Stimulated activated CD8-positive, alpha-beta memory T cell treated with anti-CD3 and anti-CD28 coated beads, Interleukin-4, amount 100 ng/mL, for 1 hour (primary cell): Measurements from ENCODE around the gene GDPD5.

Experiments
- DNase-seq, 2 donors: peaks; one replicate each; pipeline ENCODE4 v3.0.0-alpha.2; 2020; ENCODE audit warnings: low read depth in 2 of 2, low spot score in 1 of 2

Gene GDPD5

DNA sequence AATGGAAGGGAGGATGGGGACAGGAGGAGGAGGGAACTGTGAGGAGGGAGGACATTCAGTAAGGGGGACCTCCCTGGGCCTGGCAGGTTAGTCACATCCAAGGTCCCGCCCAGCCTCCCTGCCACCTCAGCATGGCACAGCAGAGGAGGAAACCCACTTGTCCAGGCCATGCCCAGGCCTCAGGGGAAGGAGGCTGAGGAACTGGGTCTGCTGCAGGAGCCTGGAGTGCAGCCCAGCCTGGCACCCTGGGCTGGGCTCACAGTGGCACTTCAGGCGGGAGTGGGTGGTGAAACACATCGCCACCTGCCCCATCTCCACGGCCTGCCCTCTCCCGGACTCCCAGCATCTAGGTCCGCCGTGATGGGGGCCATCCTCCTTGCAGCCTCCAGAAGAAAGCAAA lies 75.5 kb downstream of the GDPD5 start:
- DNase-seq, result no peak

DNA sequence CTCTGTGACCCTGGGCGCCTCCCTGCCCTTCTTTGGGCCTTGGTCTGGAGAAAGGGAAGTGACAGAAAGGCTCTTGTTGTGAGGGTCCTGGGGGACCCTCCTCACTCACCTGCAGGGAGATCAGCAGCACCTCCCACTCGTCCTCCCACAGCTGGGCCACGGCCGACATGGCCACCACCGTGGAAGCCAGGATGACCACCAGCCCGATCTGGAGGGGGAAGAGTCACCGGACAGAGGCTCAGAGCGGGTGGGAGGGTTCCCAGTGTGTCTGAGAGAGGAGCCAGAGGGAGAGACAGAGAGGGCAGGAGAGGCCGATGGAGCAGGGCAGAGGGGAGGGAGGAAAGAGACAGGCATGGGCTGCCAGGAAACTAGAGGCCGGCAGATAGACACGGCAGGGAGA lies 76.0 kb downstream of the GDPD5 start:
- no peak for DNase-seq

DNA sequence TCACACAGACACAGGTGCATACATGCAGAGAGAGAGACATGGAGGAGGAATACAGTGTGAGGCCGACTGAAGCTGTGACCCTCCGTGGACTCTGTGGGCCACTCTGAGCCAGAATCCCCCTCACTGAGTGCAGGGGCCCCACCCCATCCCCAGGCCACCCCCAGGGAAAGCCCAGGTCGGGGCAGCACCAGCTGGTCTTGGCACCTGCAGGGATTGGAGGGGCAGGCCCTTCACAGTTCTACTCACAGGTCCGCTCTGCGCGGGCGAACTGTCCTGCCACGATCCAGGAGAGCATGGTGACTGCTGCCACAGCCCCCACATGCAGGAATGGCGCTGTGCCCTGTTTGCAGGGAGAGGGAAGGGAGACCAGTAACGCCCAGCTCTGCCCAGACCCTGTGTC lies 76.5 kb downstream of the GDPD5 start:
- no peak for DNase-seq

DNA sequence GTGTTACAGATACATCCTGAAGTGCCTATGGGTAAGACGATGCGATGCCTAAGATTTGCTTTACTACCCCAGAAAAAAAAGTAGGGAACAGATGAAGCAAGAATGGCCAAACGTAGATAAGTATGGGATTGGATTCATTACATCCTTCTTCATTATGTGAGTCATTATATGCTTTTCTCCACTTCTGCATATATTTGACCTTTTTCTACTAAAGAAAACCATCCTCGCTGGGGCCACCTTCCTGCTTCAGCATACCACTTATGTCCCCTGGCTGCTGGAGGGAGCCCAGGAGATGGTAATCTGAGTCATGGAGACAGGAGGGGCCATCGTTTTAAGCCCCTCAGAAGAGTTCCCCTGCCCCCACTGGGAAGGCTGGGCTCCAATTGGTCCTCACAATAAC lies 78.3 kb downstream of the GDPD5 start:
- no peak for DNase-seq

DNA sequence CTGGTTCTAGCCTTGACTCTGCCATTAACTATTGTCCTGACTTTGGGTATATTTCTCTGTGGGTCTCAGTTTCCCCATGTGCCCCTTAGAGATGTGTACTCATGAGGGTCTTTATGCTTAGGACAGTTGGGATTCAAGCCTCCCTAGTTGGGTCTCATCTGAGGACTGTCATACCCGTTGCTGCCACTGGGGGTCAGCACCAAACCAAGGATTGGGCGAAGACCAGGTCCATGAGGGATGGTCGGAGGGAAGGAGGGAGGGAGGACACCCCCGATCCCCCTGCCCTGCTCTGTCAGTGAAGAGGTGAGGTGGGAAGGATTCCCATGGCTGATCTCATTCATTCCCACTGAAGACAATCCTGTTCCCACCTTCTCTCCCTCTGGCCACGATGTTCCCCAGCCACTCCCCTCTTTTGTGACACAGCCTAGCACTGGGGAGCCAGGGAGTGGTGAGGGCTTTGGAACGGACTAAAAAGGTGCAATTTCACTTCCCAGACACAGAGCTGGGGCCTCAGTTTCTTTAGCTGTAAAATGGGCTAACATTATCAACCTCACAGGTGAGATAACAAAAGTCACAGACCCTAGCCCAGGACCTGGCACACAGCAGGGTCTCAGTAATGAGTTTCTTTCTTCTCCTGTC lies 80.3 kb downstream of the GDPD5 start:
- DNase-seq, result peak; percentile 46 to 51

DNA sequence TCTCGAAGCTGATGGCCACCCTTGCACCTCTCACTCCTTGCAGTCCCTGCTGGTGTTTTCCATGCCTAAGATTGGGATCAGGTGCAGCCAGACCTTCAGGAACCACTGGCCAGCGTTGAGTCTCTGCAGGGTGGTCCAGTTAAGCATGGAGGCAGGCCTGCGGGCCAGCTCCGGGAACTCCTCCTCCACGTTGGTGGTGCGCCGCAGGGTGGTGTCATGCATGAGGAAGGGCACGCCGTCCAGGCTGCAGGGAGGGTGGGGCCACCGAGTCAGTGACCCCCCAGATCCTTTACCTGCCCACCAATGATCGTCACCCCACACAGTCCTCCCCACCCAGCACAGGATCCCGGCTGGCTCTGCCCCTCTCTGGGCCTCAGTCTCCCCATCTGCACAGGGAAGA lies 82.7 kb downstream of the GDPD5 start:
- no peak for DNase-seq

DNA sequence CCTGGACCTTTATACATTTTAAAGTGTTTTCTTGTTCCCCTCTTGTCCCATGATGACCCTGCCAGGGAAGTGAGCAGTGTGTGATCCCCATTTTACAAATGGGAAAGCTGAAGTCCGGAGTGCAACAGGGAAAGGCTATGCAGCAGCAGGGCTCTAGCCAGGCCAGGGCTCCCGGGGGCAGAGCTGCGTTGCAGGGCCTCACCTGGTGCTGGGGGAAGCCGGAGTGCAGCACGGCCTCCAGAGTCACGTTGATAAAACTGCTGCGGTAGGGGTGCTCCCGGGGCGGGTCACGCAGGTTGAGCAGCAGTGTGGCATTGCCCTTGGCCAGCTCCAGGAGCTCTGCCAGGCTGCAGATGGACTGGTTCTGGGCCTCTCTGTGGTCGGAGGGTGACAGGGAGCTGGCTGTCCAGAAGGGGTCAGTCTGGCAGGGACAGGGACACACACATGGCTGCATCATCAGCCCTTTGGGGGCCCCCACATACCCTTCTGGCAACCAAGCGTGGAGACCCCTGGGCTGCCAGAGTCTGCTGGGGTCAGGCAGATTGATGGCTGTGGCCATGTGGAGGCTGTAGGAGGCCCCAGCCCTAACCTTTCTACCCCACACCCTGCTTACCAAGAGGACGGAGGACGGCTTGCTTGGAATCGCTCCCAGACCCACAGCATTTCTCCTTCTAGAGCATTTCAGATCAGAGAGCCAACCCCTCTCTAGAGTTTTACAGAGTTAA lies 83.4 kb downstream of the GDPD5 start:
- DNase-seq, result no peak

DNA sequence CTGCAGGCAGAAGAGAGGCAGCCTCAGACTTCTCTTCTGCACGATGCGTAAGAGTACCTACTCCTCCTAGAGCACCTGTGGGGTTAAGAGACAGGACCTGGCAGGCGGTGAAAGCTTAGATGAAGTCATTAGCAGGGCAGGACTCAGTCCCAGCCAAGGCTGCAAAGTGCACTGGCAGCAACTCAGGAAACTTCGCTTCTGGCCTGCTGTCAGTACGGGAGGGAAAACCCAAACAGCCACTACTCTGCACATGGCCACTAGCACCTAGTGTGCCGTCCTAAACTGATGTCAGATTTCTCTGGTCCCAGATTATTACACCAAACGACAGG lies 84.0 kb downstream of the GDPD5 start:
- no peak for DNase-seq

DNA sequence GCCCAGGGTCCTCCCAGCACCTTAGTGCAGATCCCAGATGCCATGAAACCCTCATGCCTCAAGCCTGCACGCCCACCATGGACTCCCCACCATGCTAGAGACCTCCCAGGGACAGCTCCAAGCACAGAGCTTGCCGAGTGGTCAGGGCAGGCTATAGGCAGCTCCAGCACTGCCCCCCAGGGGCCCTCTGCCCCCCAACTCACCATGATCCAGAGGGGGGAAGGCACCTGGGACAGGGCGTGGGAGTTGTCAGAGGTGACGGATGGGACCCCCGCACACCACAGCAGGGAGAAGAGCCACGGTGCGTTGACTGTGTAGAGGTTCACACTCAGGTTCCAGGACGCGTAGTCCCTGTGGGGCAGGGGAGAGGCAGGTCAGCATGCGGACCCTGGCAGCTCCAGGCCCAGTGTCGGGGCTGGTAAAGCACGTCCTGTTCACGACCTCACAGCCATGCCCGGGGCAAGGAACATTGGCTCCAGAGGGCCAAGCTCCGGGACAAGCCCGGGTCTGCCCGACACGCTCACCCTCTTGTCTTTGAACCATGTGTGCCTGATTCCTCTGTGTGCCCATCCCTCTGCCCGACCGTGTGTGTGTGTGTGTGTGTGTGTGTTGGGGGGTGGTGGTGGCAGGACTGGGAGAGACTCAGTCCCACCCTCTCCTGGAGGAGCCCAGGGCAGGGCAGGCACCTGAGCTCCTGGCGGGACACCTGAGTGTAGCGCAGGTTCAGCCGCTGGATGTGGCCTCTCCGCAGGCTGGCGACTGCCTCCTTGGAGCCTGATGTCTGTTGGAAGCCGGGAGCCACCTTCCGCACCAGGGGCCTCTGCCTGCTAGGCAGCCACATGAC lies 84.6 kb downstream of the GDPD5 start:
- no peak for DNase-seq

DNA sequence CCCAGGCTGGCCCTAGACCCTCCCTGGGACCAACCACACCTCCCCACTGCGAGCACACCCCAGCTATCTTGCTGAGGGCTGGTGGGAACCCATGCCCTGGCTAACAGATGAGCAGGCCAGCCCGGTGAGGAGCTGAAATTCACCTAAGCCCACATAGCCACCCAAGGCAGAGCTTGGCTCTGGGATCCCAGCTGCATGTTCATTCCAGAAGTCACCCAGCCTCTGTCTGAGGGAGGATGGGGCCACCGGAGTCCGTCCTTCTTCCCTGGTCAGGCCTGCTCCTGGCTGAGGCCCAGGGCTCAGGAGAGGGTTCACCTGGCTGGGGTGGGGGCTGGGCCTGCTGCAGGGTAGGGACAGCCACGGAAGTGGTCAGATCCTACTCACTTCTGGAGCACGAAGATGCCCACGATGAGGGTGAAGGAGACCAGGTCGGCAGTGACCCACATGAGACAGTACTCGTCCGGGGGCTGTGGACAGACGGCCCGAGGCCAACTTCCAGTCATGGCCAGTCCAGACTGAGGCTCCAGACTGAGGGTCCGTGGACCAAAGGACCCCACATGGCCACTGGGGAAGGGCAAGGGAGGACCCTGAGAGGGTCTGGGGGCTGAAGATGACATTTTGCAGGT lies 86.1 kb downstream of the GDPD5 start:
- DNase-seq, result no peak

DNA sequence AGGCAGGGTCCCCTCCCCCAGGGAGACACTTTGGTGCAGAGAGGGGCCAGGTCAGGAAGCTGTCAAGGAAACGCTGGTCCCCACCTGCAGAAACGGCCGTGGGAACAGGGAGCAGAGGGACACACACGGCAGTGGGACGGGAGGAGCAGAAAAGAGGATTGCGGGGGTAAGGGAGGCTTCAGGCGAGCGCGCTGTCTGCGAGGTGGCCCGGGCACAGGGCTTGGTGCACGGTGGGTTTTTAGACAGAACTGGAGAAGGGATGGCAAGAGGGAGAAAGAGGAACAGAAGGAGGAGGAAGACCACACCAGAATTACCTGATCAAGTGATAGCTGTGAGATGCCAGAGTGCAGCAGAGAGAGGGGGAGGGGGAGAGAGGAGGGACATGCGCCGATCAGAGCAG lies 86.7 kb downstream of the GDPD5 start:
- no peak for DNase-seq

DNA sequence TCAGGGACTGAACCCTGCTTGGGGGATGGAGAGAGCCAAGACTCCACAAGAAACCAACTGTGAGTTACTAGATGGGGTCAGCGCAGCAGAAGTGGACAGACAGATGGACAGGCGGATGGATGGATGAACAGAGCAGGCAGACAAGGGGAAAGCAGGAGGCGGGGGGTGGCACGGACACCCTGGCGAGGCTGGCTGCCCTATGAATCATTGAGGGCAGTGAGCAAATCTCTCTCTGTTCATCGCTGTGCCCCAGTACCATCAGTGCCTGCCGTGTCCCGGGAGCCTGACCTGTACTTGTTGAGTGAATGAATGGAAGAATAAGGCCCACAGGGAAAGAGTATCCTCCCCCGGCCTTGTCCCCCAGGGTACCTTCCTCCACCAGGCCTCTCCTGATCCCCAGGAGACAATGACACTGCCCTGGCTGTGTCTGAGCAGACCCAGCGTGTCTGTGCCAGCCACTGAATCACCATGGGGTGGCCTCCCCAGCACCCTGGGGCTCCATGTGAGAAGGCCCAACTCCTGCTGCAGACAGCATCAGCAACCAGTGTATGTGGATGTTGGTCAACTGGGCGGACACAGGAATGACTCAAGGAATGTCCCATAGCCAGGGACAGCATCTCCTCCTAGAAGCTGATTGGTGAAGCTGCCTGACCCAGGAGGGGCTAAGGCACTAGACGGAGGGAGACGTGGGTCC lies 87.6 kb downstream of the GDPD5 start:
- no peak for DNase-seq

DNA sequence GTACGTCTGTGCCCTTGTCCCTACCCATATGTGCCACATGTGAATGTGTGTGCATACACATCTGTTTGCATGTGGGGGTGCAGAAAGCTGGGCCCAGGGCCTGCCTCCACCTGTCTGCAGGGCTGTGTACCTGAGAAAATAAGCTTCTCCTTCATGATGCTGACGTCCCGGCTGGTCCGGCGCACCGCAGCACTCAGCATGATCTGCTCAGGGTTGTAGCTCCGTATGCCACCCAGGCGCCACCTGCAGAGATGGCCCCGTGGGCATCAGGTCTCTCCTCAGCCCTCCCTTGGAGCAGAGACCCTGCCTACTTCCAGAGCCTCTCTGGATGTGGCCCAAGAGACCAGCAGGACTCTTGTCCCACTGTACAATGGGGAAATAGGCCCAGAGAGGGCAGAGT lies 88.9 kb downstream of the GDPD5 start:
- no peak for DNase-seq

DNA sequence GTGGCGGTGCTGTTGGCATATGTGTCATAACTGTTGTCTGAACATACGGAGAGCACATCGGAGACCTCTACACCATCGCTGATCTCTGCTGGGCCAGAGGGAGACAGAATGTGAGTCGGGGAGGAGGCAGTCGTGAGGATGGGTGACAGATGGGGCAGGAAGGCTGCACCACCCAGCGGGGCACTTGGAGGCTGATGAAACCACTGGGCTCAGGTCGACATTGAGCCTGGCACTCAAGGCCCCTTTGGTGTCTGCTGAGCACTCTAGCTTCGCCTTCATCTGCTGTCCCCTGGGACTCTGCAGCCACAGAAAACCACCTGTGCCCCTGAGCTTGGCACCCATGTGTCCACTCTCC lies 90.2 kb downstream of the GDPD5 start:
- no peak for DNase-seq

DNA sequence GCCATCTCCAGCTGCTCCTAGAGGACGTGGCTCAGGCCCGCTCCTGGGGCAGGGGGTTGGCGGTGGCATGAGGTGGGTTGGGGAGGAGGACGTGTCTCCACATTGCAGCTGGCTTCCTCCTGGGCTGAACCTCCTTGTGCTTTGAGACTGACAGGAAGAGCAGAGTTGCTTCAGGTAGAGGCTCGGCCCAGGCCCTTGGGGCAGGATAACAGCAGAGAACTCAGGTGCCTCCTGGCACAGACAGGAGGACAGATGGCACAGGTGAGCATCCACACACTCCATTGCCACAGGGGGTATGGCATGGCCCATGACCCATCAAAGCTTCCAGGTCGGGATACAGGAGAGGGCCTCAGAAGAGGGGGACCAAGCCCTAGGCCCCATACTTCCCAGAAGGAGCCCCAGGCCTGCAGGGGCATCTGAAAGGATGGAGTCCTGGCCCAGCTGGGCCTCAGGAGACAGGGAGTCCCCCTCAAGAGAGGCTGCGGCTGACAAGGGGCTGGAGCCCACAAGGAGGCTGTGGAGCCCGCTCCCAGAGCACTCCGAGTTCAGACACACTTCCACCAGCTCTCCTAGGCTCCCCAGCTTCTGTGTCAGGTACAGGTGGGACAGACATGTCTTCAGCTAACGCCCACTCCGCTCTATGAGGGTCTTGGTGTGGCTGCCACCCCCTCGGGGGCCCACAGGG lies 90.7 kb downstream of the GDPD5 start:
- no peak for DNase-seq

DNA sequence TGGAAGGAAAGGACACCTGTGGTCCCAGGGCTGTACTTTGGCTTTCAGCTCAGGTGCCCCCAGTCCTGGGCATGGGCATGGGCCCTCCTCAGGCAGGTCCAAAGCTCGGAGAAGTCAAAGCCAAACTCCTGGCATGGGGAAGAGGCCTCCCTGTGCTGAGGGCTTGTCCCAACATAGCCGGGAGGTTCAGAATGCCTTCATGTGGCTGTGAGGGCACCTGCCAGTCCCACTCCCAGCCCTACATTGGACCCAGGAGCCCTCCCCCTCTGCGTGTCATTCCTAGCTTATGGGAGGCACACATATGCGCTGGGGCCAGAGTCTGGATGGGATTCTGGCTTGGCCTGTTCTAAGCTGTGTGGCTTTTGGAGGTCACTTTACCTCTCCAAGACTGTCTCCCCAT lies 91.7 kb downstream of the GDPD5 start:
- DNase-seq, result no peak

DNA sequence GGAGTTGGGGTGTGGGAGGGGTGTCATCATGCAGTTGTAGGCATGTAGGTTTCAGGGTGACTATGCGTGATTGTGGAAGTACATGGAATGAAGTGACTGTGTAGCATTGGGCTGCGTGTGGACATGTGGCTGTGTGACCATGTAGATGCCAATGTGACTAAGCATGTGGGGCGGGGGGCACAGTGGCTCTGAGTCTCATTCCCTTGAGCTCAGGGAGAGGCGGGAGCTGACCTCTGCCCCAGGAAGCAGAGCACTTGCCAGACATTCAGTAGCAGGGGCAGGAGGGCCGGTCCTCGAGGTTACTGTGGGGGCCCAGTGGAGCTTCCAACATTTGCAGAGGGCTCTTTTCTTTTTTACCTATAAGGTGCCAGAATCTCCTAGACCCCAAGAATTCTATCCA lies 92.3 kb downstream of the GDPD5 start:
- no peak for DNase-seq

DNA sequence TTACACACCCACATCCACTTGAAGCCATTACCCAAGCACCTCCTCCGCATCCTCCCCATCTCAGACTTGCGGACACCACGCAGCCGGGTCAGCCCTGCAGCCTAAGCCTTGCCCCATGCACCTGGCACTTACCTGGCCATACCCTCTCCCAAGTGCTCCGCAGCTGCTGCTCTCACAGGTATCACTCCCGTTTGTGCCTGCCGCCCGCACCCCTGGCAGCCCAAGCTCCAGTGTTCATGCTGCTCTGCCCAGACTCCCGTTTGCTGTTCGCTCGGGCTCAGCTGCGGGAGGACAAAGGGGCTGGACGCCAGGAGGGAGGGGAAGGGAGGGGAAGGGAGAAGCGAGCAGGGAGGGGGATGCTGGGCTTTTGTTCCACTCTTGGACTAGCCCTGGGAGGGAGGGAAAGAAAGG lies 92.8 kb downstream of the GDPD5 start, which contains the start of gene KLHL35:
Gene KLHL35, minus strand, starts transcription at position 293 of the 411 bp plus-strand sequence. CDS start 2,574 bp downstream, outside the sequence.
- DNase-seq, result no peak

DNA sequence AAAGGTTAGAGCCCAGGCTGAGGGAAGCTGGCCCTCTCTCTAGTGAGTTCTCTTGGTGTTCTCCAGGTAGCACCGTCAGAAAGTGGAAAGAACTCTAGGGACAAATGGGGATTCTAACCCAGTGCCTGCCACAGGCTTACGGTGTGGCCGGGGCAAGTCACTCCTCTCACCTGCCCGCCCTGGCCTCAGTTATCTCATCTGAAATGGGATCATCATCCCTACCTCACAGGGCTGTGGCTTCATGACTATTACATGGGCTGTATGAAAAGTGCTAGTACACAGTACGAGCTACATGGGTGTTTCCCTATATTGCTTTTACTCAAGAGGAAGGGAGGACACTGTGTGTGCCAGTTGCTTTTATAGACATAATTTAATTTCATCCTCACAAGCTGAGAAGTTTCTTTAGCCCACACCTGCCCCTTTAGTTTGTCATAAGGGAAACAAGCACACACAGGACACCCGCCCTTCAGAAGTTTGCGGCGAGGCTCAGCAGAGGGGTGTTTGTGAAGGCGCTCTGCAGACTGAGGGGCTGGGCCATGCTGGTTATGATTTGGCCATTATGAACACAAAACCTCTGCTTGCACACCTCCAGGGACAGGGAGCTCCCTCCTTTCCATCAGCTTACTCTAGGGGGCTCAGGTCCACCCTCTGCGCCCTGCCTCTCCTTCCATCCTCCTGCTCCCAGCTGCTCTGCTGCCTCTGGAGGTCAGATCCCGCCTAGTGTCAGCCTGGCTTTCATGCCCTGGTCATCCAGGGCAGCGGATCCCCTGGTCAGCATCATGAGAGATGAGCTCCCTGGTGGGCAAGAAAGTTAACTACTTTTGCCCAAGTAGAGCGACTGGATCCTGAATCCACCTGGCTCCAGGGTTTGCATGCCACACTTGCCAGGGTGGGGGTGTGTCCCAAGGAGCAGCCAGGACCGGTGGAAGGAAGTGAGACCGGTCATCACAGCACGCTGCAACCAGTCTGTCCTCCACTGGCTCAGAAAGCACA lies 93.9 kb downstream of the GDPD5 start:
- no peak for DNase-seq
